GM12878 (cell line): ENCODE results near the gene OR4B1. TPM values are rescaled to one million over a fixed set of nuclear protein-coding genes. Genes with fewer than 3 reads are reported as not detected.
A peak's percentile ranks its signal among the peaks of the same experiment; 100 is the strongest.

ENCODE experiments used
- ATAC-seq: fragments of 200-7000 bp; cut with Tn5 transposase; 3 replicates; pipeline ENCODE4 v1.9.1; 2020; ENCODE audit warnings: mild to moderate bottlenecking, moderate library complexity
- BruUV-seq: library from RNA; stranded (reverse); fragments of 400-500 nt; replicated peaks from 2 replicates; lab custom pipeline; 2021; lab: Mats Ljungman, UMichigan
- CTCF ChIA-PET: fragments of 300-600 bp; sonication (Branson Sonifier 250); formaldehyde crosslinking; extraction: SDS; loops from one replicate; lab custom pipeline; 2021; ENCODE audit warnings: inconsistent platforms; lab: Yijun Ruan, JAX
- POLR2A ChIA-PET: fragments of 350-600 bp; formaldehyde crosslinking; extraction: SDS; loops from one replicate; lab custom pipeline; 2021; ENCODE audit warnings: inconsistent platforms; lab: Charles Lee
- RAD21 ChIA-PET: fragments of 300-600 bp; sonication (Branson Sonifier 250); formaldehyde crosslinking; loops from one replicate; lab custom pipeline; 2023; ENCODE audit warnings: antibody characterized with exemption; ENCODE audit not compliant: unreplicated experiment; lab: Charles Lee
- SMC1A ChIA-PET: fragments of 300-600 bp; sonication (Branson Sonifier 250); formaldehyde crosslinking; loops from one replicate; lab custom pipeline; 2023; ENCODE audit not compliant: unreplicated experiment, uncharacterized antibody; lab: Charles Lee
- DNase-seq: peaks from one replicate; pipeline ENCODE4 v3.0.0-alpha.2; 2011; ENCODE audit warnings: low read depth, low spot score
- FAIRE-seq: peaks from 3 replicates; lab custom pipeline; 2011; peaks lifted over from hg19 to GRCh38; lab: Jason Lieb, UNC
- H2AFZ ChIP-seq: 2 replicates; pipeline ENCODE4 v1.6.0; 2011; ENCODE audit warnings: low read depth, low read length, control low read depth; ENCODE audit not compliant: control insufficient read depth
- H3K27ac ChIP-seq: 2 replicates; pipeline ENCODE4 v1.5.1; 2011; ENCODE audit warnings: control low read depth; ENCODE audit not compliant: control insufficient read depth, insufficient read depth
- H3K27me3 ChIP-seq, 2 experiments: replicated peaks in 1 of 2; 2 replicates each; pipeline versions ENCODE4 v1.6.0 to v1.6.1; 2011; ENCODE audit warnings: low read length in 1 of 2; ENCODE audit not compliant: control insufficient read depth in 2 of 2, insufficient read depth in 2 of 2
- H3K36me3 ChIP-seq, 2 experiments: 2 replicates each; pipeline ENCODE4 v1.5.1; 2011; ENCODE audit warnings: low read length in 1 of 2; ENCODE audit not compliant: control insufficient read depth in 2 of 2, insufficient read depth in 2 of 2
- H3K4me1 ChIP-seq: 2 replicates; pipeline ENCODE4 v1.6.1; 2011; ENCODE audit warnings: mild to moderate bottlenecking, low read length, moderate library complexity, mixed read lengths; ENCODE audit not compliant: control insufficient read depth, insufficient read depth
- H3K4me2 ChIP-seq: 2 replicates; pipeline ENCODE4 v1.6.0; 2011; ENCODE audit warnings: control low read depth; ENCODE audit not compliant: control insufficient read depth, insufficient read depth
- H3K4me3 ChIP-seq: fragments of 200-600 bp; sonication (generic); 2 replicates; pipeline ENCODE4 v1.5.1; 2016
- H3K79me2 ChIP-seq: 2 replicates; pipeline ENCODE4 v1.6.0; 2011; ENCODE audit warnings: low read length; ENCODE audit not compliant: control insufficient read depth, insufficient read depth
- H3K9ac ChIP-seq: 2 replicates; pipeline ENCODE4 v1.8.0; 2011; ENCODE audit warnings: low read length, control low read depth, mixed read lengths; ENCODE audit not compliant: control insufficient read depth, insufficient read depth
- H3K9me3 ChIP-seq: replicated peaks from 3 replicates; pipeline ENCODE4 v1.5.1; 2011; ENCODE audit warnings: mild to moderate bottlenecking, low read length; ENCODE audit not compliant: control insufficient read depth, insufficient read depth
- H4K20me1 ChIP-seq: 2 replicates; pipeline ENCODE4 v1.6.0; 2011; ENCODE audit not compliant: control insufficient read depth, insufficient read depth
- CBX5 ChIP-seq: sonication (generic); IDR thresholded peaks from 2 replicates; pipeline ENCODE4 v1.6.1; 2016; ENCODE audit warnings: low read depth, moderate library complexity, mild to moderate bottlenecking, inconsistent platforms
- KDM1A ChIP-seq: fragments of 200-600 bp; sonication (generic); IDR thresholded peaks from 2 replicates; pipeline ENCODE4 v1.6.1; 2016; ENCODE audit warnings: borderline replicate concordance
- NRF1 ChIP-seq: conservative IDR thresholded peaks from 2 replicates; pipeline ENCODE4 v1.6.1; 2011; ENCODE audit warnings: mild to moderate bottlenecking, low read depth, low read length, improper control_type of control experiment
- RUNX3 ChIP-seq: IDR thresholded peaks from 2 replicates; pipeline ENCODE4 v1.6.1; 2012; ENCODE audit warnings: low read length, inconsistent platforms
- TAF1 ChIP-seq: IDR thresholded peaks from 2 replicates; pipeline ENCODE4 v1.6.1; 2011; ENCODE audit warnings: mild to moderate bottlenecking, low read depth, low read length, borderline replicate concordance
- ZNF384 ChIP-seq: IDR thresholded peaks from 2 replicates; pipeline ENCODE4 v1.6.1; 2012; ENCODE audit warnings: low read depth, mild to moderate bottlenecking, low read length, improper control_type of control experiment, borderline replicate concordance
- ZNF622 ChIP-seq: fragments of 450-650 bp; IDR thresholded peaks from 2 replicates; pipeline ENCODE4 v1.6.1; 2017; ENCODE audit warnings: mild to moderate bottlenecking, inconsistent platforms
- WGBS: methylation state at CpG from one replicate; pipeline ENCODE4 v1.1.6; 2016; ENCODE audit warnings: low lambda C conversion rate; ENCODE audit not compliant: insufficient replicate concordance, insufficient coverage; ENCODE audit errors: missing lambda C conversion rate; 5-methylcytosine and 5-hydroxymethylcytosine counted together
- in situ Hi-C: fragments of 300-500 bp; cut with MboI; formaldehyde crosslinking; loops from 9 replicates; pipeline ENCODE4 v1.14.3; 2018; ENCODE audit warnings: mixed read lengths
- intact Hi-C: fragments of 100-400 bp; cut with micrococcal nuclease; formaldehyde crosslinking; loops from one replicate; pipeline ENCODE4 v1.14.2; 2022; ENCODE audit not compliant: unreplicated experiment
- polyA plus RNA-seq, 11 experiments: library from polyadenylated mRNA; depleted of rRNA in 4 of 11; unstranded in 6 of 11; stranded (reverse) in 5 of 11; fragments of >200 nt; fragmentation: Nextera tagmentation in 4 of 11; fragmentation: Illumina TruSeq in 1 of 11; extraction: Ambion mirVana in 4 of 11; extraction: Trizol in 1 of 11; gene quantifications; 1 replicate in 1 of 11; 2 replicates in 10 of 11; pipeline versions ENCODE4 v1.2.1 to v1.2.3, GENCODE V29; 2011 to 2016; ENCODE audit warnings: inconsistent platforms in 2 of 11, missing spikeins in 2 of 11, low read depth in 1 of 11
- total RNA-seq, 4 experiments: library from RNA; depleted of rRNA in 3 of 4; stranded (reverse); fragments of >200 nt in 3 of 4; fragmentation: Illumina TruSeq in 1 of 4; extraction: Trizol in 1 of 4; gene quantifications; 2 replicates each; pipeline versions ENCODE4 v1.2.1 to v1.2.3, GENCODE V29; 2013 to 2021
- TF ChIP-seq, protein P1 (sequence below): fragments of 450-650 bp; formaldehyde crosslinking; IDR thresholded peaks from 2 replicates; pipeline ENCODE4 v1.5.0; 2022; ENCODE audit warnings: mild to moderate bottlenecking, missing genetic modification characterization
- TF ChIP-seq, protein P2 (sequence below): fragments of 450-650 bp; IDR thresholded peaks from 2 replicates; pipeline ENCODE4 v1.6.1; 2017; ENCODE audit warnings: low read depth, mild to moderate bottlenecking, moderate library complexity

Gene OR4B1
- total and polyA plus RNA-seq, 10 of the 15 experiments (the other 5 are each of a cell fraction or from before 2014, with no cell fraction given): not detected

DNA sequence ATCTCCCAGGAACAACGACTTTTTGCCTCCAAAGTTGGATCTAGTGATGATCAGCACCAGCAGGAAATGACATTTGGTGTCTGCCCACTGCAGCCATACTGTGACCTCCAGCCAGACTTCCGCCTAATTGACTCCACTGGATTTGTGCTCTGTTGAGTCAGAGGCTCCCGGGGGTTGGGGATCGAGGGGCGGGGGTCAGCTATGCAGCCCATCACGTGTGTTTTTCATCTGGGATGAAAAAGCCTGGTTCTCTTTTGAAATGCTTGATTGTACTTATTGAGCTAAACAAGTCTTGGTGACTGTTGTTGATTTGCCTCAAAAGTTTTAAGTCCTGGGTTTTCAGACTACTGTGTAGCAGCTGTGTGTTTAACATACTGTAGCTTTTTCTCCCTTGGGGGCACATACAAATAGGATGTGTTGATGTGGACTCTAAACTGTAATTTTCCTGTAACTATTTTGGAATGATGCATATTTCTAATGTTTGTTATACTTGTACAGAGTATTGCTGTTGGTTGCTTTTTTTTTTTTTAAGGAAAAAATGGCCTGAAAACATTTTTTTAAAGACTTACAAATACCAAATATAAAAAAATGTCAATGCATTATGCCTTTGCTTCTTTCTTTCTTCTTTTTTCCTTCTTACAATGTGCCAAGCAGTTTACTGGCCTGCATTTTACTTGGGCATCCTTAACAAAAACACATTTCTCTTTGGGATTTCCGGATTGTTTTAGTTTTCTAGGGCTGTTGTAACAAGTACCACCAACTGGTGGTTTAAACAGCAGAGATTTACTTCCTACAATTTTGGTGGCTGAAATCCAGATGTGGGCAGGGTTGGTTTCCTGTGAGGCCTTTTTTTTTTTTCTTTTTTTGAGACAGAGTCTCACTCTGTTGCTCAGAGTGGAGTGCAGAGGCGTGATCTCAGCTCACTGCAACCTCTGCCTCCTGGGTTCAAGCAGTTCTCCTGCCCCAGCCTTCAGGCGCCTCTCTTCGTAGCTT lies 46.1 kb upstream of the OR4B1 start:
- no peak for ATAC-seq
- Histone ChIP-seq H3K36me3 (no peaks in the 10 kb centered on the region), H3K27ac (no peak overlapping the region), H3K4me2 (no peak overlapping the region), H2AFZ (no peak overlapping the region), H4K20me1 (no peaks in the 10 kb centered on the region; the same call in 1 of the 2 replicates), H3K9me3 (no peaks in the 10 kb centered on the region), H3K27me3 (no peaks in the 10 kb centered on the region), H3K4me3 (no peak overlapping the region)
- RAD21 ChIA-PET: no interaction called here
- BruUV-seq: no TSS peak
- WGBS: 34% methylated on average over 10 of the region's 10 CpGs
- SMC1A ChIA-PET: interaction anchor here (1.2 kb wide), 1 partner anchor 14 kb away, joined by 4 read pairs; no protein-coding TSS in a partner anchor
- in situ Hi-C loops: no loop called here
- intact Hi-C loops: loop anchor here (5.0 to 10.0 kb wide), 2 partner anchors 1354 to 1827 kb away; no protein-coding TSS in a partner anchor
- CTCF ChIA-PET: interaction anchor here (2.2 kb wide), 1 partner anchor 236 kb away, joined by 6 read pairs; no protein-coding TSS in a partner anchor
- no peak for TF ChIP-seq ZNF384
- no peak for TF ChIP-seq NRF1
- TF ChIP-seq TAF1: no peak
- TF ChIP-seq, protein P1, sequence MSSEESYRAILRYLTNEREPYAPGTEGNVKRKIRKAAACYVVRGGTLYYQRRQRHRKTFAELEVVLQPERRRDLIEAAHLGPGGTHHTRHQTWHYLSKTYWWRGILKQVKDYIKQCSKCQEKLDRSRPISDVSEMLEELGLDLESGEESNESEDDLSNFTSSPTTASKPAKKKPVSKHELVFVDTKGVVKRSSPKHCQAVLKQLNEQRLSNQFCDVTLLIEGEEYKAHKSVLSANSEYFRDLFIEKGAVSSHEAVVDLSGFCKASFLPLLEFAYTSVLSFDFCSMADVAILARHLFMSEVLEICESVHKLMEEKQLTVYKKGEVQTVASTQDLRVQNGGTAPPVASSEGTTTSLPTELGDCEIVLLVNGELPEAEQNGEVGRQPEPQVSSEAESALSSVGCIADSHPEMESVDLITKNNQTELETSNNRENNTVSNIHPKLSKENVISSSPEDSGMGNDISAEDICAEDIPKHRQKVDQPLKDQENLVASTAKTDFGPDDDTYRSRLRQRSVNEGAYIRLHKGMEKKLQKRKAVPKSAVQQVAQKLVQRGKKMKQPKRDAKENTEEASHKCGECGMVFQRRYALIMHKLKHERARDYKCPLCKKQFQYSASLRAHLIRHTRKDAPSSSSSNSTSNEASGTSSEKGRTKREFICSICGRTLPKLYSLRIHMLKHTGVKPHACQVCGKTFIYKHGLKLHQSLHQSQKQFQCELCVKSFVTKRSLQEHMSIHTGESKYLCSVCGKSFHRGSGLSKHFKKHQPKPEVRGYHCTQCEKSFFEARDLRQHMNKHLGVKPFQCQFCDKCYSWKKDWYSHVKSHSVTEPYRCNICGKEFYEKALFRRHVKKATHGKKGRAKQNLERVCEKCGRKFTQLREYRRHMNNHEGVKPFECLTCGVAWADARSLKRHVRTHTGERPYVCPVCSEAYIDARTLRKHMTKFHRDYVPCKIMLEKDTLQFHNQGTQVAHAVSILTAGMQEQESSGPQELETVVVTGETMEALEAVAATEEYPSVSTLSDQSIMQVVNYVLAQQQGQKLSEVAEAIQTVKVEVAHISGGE: no peak
- no peak for TF ChIP-seq KDM1A
- no peak for TF ChIP-seq CBX5
- peak; percentile 34; the same call in 1 of the 2 replicates for TF ChIP-seq RUNX3
- no peak for TF ChIP-seq ZNF622
- TF ChIP-seq, protein P2, sequence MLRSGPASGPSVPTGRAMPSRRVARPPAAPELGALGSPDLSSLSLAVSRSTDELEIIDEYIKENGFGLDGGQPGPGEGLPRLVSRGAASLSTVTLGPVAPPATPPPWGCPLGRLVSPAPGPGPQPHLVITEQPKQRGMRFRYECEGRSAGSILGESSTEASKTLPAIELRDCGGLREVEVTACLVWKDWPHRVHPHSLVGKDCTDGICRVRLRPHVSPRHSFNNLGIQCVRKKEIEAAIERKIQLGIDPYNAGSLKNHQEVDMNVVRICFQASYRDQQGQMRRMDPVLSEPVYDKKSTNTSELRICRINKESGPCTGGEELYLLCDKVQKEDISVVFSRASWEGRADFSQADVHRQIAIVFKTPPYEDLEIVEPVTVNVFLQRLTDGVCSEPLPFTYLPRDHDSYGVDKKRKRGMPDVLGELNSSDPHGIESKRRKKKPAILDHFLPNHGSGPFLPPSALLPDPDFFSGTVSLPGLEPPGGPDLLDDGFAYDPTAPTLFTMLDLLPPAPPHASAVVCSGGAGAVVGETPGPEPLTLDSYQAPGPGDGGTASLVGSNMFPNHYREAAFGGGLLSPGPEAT: no peak
- TF ChIP-seq, all 136 proteins: peak for 1
- H3K4me1 ChIP-seq: peaks cover 4% of the 10 kb centered on the region; the same call in 1 of the 2 replicates
- H3K9ac ChIP-seq: no peak overlapping the region
- POLR2A ChIA-PET: no interaction called here
- no peak for DNase-seq
- H3K79me2 ChIP-seq: no peaks in the 10 kb centered on the region
- no peak for FAIRE-seq
